Uterus (tissue), 2 donors: ENCODE measurements around the gene TANC1.

Experiments
- CTCF ChIP-seq, 4 experiments: fragments of 200-600 bp in 2 of 4; fragments of 450-650 bp in 2 of 4; sonication (generic) in 2 of 4; IDR thresholded peaks; one replicate each; pipeline ENCODE4 v1.5.1; 2016 to 2019; ENCODE audit warnings: antibody characterized with exemption in 4 of 4, mild to moderate bottlenecking in 2 of 4, moderate library complexity in 1 of 4
- POLR2A ChIP-seq, 2 donors: fragments of 450-650 bp; IDR thresholded peaks; one replicate each; pipeline ENCODE4 v1.6.1; 2016; ENCODE audit warnings: antibody characterized with exemption in 2 of 2, mild to moderate bottlenecking in 1 of 2, moderate library complexity in 1 of 2

DNA sequence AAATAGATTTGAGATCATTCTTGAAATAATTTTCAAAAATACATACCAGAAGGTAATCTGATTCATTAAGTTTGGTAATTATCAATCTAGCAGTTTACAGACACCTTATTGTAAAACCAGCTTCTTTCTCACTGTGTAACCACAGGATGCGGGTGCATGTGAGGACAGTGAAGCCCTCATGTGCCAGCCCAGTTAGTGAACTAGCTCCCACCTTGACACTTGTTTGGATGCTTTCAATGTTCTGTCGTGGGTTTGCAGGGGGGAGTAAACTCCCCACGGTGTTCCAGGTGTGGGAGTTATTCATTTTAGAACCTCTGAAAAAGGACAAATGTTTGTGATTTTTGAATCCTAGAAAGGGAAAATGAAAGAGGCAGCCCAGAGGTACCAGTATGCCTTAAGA, 259.0 kb downstream of the TANC1 start:
- no peak for TF ChIP-seq CTCF (IDR thresholded peaks at IDR 0.05)
- TF ChIP-seq POLR2A (IDR thresholded peaks at IDR 0.05) = no peak
